Liver (tissue), 9 donors: Measurements from ENCODE around the gene TGFBI. TPM values are rescaled to one million over a fixed set of nuclear protein-coding genes. Genes with fewer than 3 reads are reported as not detected.

Source experiments
- DNase-seq: peaks from one replicate; pipeline ENCODE4 v3.0.0-alpha.2; 2017; ENCODE audit warnings: low spot score
- H3K27ac ChIP-seq, 2 donors: one replicate each; pipeline ENCODE4 v1.7.0; 2013; ENCODE audit warnings: inconsistent platforms in 2 of 2, low read length in 2 of 2, control low read depth in 1 of 2, low read depth in 1 of 2, mild to moderate bottlenecking in 1 of 2
- H3K27me3 ChIP-seq, 4 donors: one replicate each; pipeline versions ENCODE4 v1.6.1 to v1.7.0; 2013; ENCODE audit warnings: low read length in 3 of 4, inconsistent platforms in 1 of 4, mild to moderate bottlenecking in 1 of 4, moderate library complexity in 1 of 4; ENCODE audit not compliant: control insufficient read depth in 4 of 4, insufficient read depth in 4 of 4
- H3K36me3 ChIP-seq, 4 donors: one replicate each; pipeline versions ENCODE4 v1.6.1 to v1.7.0; 2013; ENCODE audit warnings: low read length in 3 of 4, mild to moderate bottlenecking in 3 of 4, low read depth in 1 of 4, moderate library complexity in 1 of 4; ENCODE audit not compliant: control insufficient read depth in 4 of 4, insufficient read depth in 3 of 4
- H3K4me1 ChIP-seq, 4 donors: one replicate each; pipeline versions ENCODE4 v1.6.1 to v1.7.0; 2013; ENCODE audit warnings: low read length in 3 of 4, mild to moderate bottlenecking in 3 of 4, moderate library complexity in 1 of 4; ENCODE audit not compliant: control insufficient read depth in 4 of 4, insufficient read depth in 4 of 4
- H3K4me3 ChIP-seq, 3 donors: one replicate each; pipeline versions ENCODE4 v1.6.1 to v1.7.0; 2013; ENCODE audit warnings: low read length in 3 of 3, control low read depth in 1 of 3, low read depth in 1 of 3, mild to moderate bottlenecking in 1 of 3
- H3K9ac ChIP-seq, 2 donors: one replicate each; pipeline ENCODE4 v1.7.0; 2013; ENCODE audit warnings: low read length in 2 of 2, mild to moderate bottlenecking in 2 of 2, moderate library complexity in 2 of 2, control low read depth in 1 of 2, low read depth in 1 of 2
- H3K9me3 ChIP-seq, 4 donors: one replicate each; pipeline versions ENCODE4 v1.6.1 to v1.7.0; 2013; ENCODE audit warnings: low read length in 3 of 4; ENCODE audit not compliant: control insufficient read depth in 4 of 4
- EGR1 ChIP-seq, 2 donors: IDR thresholded peaks; 2 replicates each; pipeline ENCODE4 v1.6.1; 2016 to 2018; ENCODE audit warnings: antibody characterized with exemption in 2 of 2, low read depth in 2 of 2
- FOXA1 ChIP-seq: IDR thresholded peaks from 2 replicates; pipeline ENCODE4 v1.6.1; 2016; ENCODE audit warnings: antibody characterized with exemption
- FOXA2 ChIP-seq: IDR thresholded peaks from 2 replicates; pipeline ENCODE4 v1.6.1; 2016; ENCODE audit warnings: antibody characterized with exemption
- GABPA ChIP-seq, 2 donors: IDR thresholded peaks in 1 of 2; conservative IDR thresholded peaks in 1 of 2; 2 replicates each; pipeline ENCODE4 v1.6.1; 2016; ENCODE audit warnings: antibody characterized with exemption in 2 of 2, mild to moderate bottlenecking in 1 of 2, moderate library complexity in 1 of 2
- HNF4A ChIP-seq, 2 donors: conservative IDR thresholded peaks; 2 replicates each; pipeline ENCODE4 v1.6.1; 2016; ENCODE audit warnings: antibody characterized with exemption in 2 of 2, mild to moderate bottlenecking in 2 of 2
- HNF4G ChIP-seq: IDR thresholded peaks from 2 replicates; pipeline ENCODE4 v1.6.1; 2016; ENCODE audit warnings: antibody characterized with exemption
- JUND ChIP-seq, 2 donors: IDR thresholded peaks; 2 replicates each; pipeline ENCODE4 v1.6.1; 2016; ENCODE audit warnings: antibody characterized with exemption in 2 of 2
- MAX ChIP-seq: IDR thresholded peaks from 2 replicates; pipeline ENCODE4 v1.6.1; 2016; ENCODE audit warnings: antibody characterized with exemption
- NR2F2 ChIP-seq: IDR thresholded peaks from 2 replicates; pipeline ENCODE4 v1.6.1; 2016; ENCODE audit warnings: antibody characterized with exemption
- RAD21 ChIP-seq, 2 donors: IDR thresholded peaks; 2 replicates each; pipeline ENCODE4 v1.6.1; 2016; ENCODE audit warnings: antibody characterized with exemption in 2 of 2, mild to moderate bottlenecking in 2 of 2
- REST ChIP-seq: IDR thresholded peaks from 2 replicates; pipeline ENCODE4 v1.6.1; 2016; ENCODE audit warnings: antibody characterized with exemption, mild to moderate bottlenecking
- RXRA ChIP-seq, 2 donors: IDR thresholded peaks; 2 replicates each; pipeline ENCODE4 v1.6.1; 2017 to 2018; ENCODE audit warnings: antibody characterized with exemption in 2 of 2, mild to moderate bottlenecking in 1 of 2
- SP1 ChIP-seq: IDR thresholded peaks from 2 replicates; pipeline ENCODE4 v1.6.1; 2018; ENCODE audit warnings: antibody characterized with exemption, mild to moderate bottlenecking
- TAF1 ChIP-seq: conservative IDR thresholded peaks from 2 replicates; pipeline ENCODE4 v1.6.1; 2016; ENCODE audit warnings: antibody characterized with exemption, mild to moderate bottlenecking
- YY1 ChIP-seq: IDR thresholded peaks from 2 replicates; pipeline ENCODE4 v1.6.1; 2016; ENCODE audit warnings: antibody characterized with exemption, mild to moderate bottlenecking
- WGBS: extraction: QIAGEN DNeasy Blood & Tissue Kit; methylation state at CpG from one replicate; pipeline ENCODE4 v1.1.7; 2013; 5-methylcytosine and 5-hydroxymethylcytosine counted together
- polyA plus RNA-seq, 2 donors: library from polyadenylated mRNA; stranded (reverse) in 1 of 2; unstranded in 1 of 2; fragments of 200-250 nt in 1 of 2; fragments of >200 nt in 1 of 2; fragmentation: Nextera tagmentation in 1 of 2; extraction: Ambion mirVana in 1 of 2; gene quantifications; one replicate each; pipeline versions ENCODE4 v1.2.1 to v1.2.3, GENCODE V29; 2013 to 2015
- total RNA-seq, 2 donors: library from RNA; depleted of rRNA; stranded (reverse); fragments of >200 nt; gene quantifications; one replicate each; pipeline ENCODE4 v1.2.3, GENCODE V29; 2014
- TF ChIP-seq, protein P1 (sequence below): IDR thresholded peaks from 2 replicates; pipeline ENCODE4 v1.6.1; 2016; ENCODE audit warnings: antibody characterized with exemption
- TF ChIP-seq, protein P2 (sequence below): fragments of 150-350 bp; IDR thresholded peaks from 2 replicates; pipeline ENCODE4 v1.5.1; 2017; ENCODE audit warnings: improper control_type of control experiment, low read depth, low read length; ENCODE audit not compliant: missing input control
- TF ChIP-seq, protein P3 (sequence below): IDR thresholded peaks from 2 replicates; pipeline ENCODE4 v1.6.1; 2016; ENCODE audit warnings: antibody characterized with exemption
- donor health status: healthy.
- donor health status: healthy.
- donor health status: healthy.
- donor health status: healthy.
- donor health status: healthy.

The TGFBI gene
- total and polyA plus RNA-seq, 4 donors: 33.7 to 144 (median 44.1) TPM

DNA sequence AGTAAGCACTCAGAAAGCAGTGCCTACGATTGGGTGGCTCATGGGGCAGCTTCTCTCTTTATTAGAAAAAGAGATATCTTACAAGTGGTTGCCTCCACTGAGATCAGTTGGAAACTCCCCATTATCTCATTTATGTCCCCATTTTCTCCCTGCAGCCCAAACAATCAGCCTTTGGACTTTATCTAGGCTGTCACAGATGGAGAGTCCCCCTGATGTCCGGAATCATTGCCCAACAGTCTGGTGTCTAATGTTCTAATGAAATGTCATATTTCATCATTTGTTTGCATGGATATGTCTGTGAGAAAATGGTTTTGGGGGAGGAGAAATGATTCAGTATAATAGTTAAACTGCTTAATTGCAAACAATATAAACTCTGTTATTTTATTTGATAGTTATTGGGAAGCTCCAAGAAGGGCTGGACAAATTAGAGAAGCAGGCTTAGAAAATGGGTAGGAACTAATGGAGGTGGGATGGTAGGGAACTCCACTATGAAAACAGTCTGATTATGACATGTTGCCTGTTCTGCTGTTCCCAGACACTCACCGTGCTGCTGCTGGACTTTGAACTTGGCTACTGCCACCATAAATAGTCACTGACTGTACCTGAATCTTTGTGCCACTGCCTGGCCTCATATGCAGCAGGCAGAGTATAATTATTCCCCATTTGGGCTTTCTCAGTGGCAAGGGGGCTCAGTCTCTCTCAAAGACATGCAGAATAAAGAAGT lies 65.6 kb downstream of the TGFBI start:
- TF ChIP-seq SP1 (peak; percentile 98), JUND (IDR thresholded peaks at IDR 0.05) (peak; percentile 68 to 92), HNF4G (peak; percentile 88), REST (peak; percentile 49), HNF4A (conservative IDR thresholded peaks at IDR 0.05) (peak; percentile 85 to 92), TAF1 (peak; percentile 75), GABPA (IDR thresholded peaks at IDR 0.05 in 1 of 2, conservative IDR thresholded peaks at IDR 0.05 in 1 of 2) (peak in 1 of 2 donors; percentile 23), NR2F2 (no peak), RXRA (IDR thresholded peaks at IDR 0.05) (peak; percentile 56 to 79), YY1 (peak; percentile 79), FOXA1 (no peak), MAX (peak; percentile 57), FOXA2 (peak; percentile 25), RAD21 (IDR thresholded peaks at IDR 0.05) (peak; percentile 13 to 16), EGR1 (IDR thresholded peaks at IDR 0.05; ENCODE audit: low read depth in 2 of 2) (no peak)
- TF ChIP-seq, protein P1, sequence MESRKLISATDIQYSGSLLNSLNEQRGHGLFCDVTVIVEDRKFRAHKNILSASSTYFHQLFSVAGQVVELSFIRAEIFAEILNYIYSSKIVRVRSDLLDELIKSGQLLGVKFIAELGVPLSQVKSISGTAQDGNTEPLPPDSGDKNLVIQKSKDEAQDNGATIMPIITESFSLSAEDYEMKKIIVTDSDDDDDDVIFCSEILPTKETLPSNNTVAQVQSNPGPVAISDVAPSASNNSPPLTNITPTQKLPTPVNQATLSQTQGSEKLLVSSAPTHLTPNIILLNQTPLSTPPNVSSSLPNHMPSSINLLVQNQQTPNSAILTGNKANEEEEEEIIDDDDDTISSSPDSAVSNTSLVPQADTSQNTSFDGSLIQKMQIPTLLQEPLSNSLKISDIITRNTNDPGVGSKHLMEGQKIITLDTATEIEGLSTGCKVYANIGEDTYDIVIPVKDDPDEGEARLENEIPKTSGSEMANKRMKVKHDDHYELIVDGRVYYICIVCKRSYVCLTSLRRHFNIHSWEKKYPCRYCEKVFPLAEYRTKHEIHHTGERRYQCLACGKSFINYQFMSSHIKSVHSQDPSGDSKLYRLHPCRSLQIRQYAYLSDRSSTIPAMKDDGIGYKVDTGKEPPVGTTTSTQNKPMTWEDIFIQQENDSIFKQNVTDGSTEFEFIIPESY: peak; percentile 82
- TF ChIP-seq, protein P2, sequence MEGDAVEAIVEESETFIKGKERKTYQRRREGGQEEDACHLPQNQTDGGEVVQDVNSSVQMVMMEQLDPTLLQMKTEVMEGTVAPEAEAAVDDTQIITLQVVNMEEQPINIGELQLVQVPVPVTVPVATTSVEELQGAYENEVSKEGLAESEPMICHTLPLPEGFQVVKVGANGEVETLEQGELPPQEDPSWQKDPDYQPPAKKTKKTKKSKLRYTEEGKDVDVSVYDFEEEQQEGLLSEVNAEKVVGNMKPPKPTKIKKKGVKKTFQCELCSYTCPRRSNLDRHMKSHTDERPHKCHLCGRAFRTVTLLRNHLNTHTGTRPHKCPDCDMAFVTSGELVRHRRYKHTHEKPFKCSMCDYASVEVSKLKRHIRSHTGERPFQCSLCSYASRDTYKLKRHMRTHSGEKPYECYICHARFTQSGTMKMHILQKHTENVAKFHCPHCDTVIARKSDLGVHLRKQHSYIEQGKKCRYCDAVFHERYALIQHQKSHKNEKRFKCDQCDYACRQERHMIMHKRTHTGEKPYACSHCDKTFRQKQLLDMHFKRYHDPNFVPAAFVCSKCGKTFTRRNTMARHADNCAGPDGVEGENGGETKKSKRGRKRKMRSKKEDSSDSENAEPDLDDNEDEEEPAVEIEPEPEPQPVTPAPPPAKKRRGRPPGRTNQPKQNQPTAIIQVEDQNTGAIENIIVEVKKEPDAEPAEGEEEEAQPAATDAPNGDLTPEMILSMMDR: no peak
- TF ChIP-seq, protein P3, sequence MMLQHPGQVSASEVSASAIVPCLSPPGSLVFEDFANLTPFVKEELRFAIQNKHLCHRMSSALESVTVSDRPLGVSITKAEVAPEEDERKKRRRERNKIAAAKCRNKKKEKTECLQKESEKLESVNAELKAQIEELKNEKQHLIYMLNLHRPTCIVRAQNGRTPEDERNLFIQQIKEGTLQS: peak; percentile 83
- H3K9me3 ChIP-seq: no peaks in the 10 kb centered on the region
- H3K36me3 ChIP-seq: no peaks in the 10 kb centered on the region
- 23% methylated on average over 3 of the region's 3 CpGs for WGBS
- H3K4me3 ChIP-seq: no peak overlapping the region
- DNase-seq: no peak
- H3K27me3 ChIP-seq: no peaks in the 10 kb centered on the region
- H3K4me1 ChIP-seq: peaks cover 8 to 36% (median 13%) of the 10 kb centered on the region in 4 donors
- H3K9ac ChIP-seq: peak overlapping the region; percentile 33 to 39
- H3K27ac ChIP-seq: peak overlapping the region; percentile 93 to 94
